Pancreas (tissue), 10 donors: ENCODE measurements around the gene AASS. TPM values are rescaled to one million over a fixed set of nuclear protein-coding genes. Genes with fewer than 3 reads are reported as not detected.

Experiments used
- ATAC-seq, 4 donors: fragments of 200-7000 bp; cut with Tn5 transposase; one replicate each; pipeline versions ENCODE4 v1.8.0 to v1.9.1; 2020; ENCODE audit warnings: mild to moderate bottlenecking in 4 of 4, moderate library complexity in 4 of 4
- DNase-seq, 6 donors: peaks; one replicate each; pipeline ENCODE4 v3.0.0-alpha.2; 2020
- FAIRE-seq: peaks from 2 replicates; lab custom pipeline; 2012; peaks lifted over from hg19 to GRCh38; lab: Jason Lieb, UNC
- H3K27ac ChIP-seq, 4 donors: fragments of 200-600 bp; sonication (generic); 1 replicate in 3 of 4; 2 replicates in 1 of 4; pipeline versions ENCODE4 v1.5.0 to v1.8.0; 2020
- H3K27me3 ChIP-seq, 4 donors: fragments of 200-600 bp; one replicate each; pipeline ENCODE4 v1.8.0; 2021
- H3K36me3 ChIP-seq, 3 donors: fragments of 200-600 bp; sonication (generic) in 1 of 3; one replicate each; pipeline versions ENCODE4 v1.5.0 to v1.8.0; 2020 to 2021
- H3K4me1 ChIP-seq, 3 donors: fragments of 200-600 bp; one replicate each; pipeline ENCODE4 v1.8.0; 2021
- H3K4me3 ChIP-seq, 4 donors: fragments of 200-600 bp; sonication (generic) in 2 of 4; one replicate each; pipeline versions ENCODE4 v1.5.0 to v1.8.0; 2020 to 2021
- H3K9me3 ChIP-seq, 4 donors: fragments of 200-600 bp; one replicate each; pipeline ENCODE4 v1.8.0; 2021
- WGBS, 2 donors: extraction: QIAGEN DNeasy Blood & Tissue Kit; methylation state at CpG; one replicate each; pipeline ENCODE4 v1.1.7; 2013; 5-methylcytosine and 5-hydroxymethylcytosine counted together
- intact Hi-C, 3 donors: fragments of 100-400 bp; cut with DNase I; formaldehyde crosslinking; loops; one replicate each; pipeline versions ENCODE4 v1.11.1 to v1.14.2; 2022
- polyA plus RNA-seq, 2 donors: library from polyadenylated mRNA; stranded (reverse); fragments of 200-250 nt; gene quantifications; one replicate each; pipeline ENCODE4 v1.2.3, GENCODE V29; 2013
- total RNA-seq, 6 donors: library from RNA; stranded (reverse); fragmentation: NEBNext Ultra II Directional in 4 of 6; extraction: Animal tissue kit (Norgen Biotek cat#: 25700) in 4 of 6; gene quantifications; one replicate each; pipeline versions ENCODE4 v1.2.1 to v1.2.4, GENCODE V29; 2021 to 2023
- TF ChIP-seq, protein P1 (sequence below), 4 donors: fragments of 200-600 bp; sonication (generic) in 3 of 4; IDR thresholded peaks; one replicate each; pipeline versions ENCODE4 v1.5.0 to v1.8.0; 2021; ENCODE audit warnings: antibody characterized with exemption in 4 of 4
- donor health status: healthy with polysubstance abuse.
- donor health status: DM: no; HTN: no; CAD: no; lungs with moderate emphysema.
- donor health status: DM: no; HTN: no; CAD: no.
- donor health status: control.
- donor health status: control.
- donor health status: Bipolar disorder and iron deficiency.
- donor health status: DM: yes; HTN: yes; CAD: no.
- donor health status: DM: no; HTN: no; CAD: no.
- donor health status: DM: no; HTN: no; CAD: no.
- donor health status: DM: yes; HTN: yes; CAD: no.

Gene AASS
- total and polyA plus RNA-seq, 8 donors: 5.9 to 16.9 (median 11.2) TPM

DNA sequence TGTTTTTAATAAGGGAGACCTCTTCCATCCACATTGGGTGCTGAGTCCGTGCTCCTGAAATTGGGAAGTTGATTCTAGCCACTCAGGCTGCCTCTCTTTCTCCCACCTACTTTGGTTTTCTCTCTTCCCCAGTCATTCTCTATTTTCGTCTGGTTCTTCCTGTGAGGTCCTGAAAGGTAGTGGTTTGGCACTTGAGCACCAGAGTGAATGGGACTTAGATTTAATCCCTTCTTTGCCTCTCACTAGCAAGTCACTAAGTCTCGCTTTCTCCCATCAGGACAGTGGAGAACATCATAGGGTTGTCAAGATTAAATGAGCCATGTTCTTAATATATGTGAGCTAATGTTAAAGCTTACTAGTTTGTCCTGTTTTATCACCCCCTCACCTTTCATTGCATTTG, 4.0 kb upstream of the AASS start:
- TF ChIP-seq, protein P1, sequence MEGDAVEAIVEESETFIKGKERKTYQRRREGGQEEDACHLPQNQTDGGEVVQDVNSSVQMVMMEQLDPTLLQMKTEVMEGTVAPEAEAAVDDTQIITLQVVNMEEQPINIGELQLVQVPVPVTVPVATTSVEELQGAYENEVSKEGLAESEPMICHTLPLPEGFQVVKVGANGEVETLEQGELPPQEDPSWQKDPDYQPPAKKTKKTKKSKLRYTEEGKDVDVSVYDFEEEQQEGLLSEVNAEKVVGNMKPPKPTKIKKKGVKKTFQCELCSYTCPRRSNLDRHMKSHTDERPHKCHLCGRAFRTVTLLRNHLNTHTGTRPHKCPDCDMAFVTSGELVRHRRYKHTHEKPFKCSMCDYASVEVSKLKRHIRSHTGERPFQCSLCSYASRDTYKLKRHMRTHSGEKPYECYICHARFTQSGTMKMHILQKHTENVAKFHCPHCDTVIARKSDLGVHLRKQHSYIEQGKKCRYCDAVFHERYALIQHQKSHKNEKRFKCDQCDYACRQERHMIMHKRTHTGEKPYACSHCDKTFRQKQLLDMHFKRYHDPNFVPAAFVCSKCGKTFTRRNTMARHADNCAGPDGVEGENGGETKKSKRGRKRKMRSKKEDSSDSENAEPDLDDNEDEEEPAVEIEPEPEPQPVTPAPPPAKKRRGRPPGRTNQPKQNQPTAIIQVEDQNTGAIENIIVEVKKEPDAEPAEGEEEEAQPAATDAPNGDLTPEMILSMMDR (IDR thresholded peaks at IDR 0.05): no peak
- Histone ChIP-seq H3K4me3 (no peak overlapping the region), H3K27ac (no peak overlapping the region), H3K27me3 (no peaks in the 10 kb centered on the region), H3K4me1 (peaks cover 0 to 8% (median 0%) of the 10 kb centered on the region in 3 donors), H3K36me3 (no peaks in the 10 kb centered on the region), H3K9me3 (no peaks in the 10 kb centered on the region)
- no peak for ATAC-seq
- intact Hi-C loops: no loop called here
- FAIRE-seq: no peak
- 74 to 80% methylated on average over 3 of the region's 3 CpGs for WGBS, 2 donors
- no peak for DNase-seq

DNA sequence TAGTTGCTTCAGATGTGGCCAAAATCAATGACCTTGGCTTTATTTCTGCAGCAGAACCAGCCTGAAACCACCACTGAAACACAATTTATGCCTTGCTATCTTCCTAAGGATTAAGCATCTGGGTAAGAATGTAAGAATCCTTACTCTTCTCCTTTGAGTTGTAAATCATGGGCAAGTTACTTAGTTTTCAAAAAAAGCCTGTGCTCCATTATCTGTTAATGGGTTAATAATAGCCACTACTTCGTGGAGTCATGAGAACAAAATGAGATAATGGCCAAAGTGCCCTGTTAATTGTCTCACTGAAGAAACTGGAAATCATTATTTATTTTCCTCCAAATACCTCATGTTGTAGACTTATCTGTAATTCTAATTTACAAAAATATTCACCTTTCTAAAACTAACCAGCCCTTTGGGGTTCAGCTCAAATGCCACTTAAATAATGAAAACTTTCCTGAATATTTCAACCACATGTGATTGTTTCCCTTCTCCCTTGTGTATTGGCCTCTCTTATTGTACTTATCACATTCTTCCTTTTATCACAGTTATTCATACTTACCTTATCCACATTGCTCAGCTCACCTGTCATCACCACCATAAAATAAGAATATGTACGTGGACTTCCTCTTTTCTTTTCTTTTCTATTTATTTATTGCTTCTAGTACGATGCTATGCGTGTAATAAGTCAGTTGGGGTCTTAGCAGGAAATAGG, 2.0 kb upstream of the AASS start:
- no peak for ATAC-seq
- 69 to 72% methylated on average over 4 of the region's 4 CpGs for WGBS, 2 donors
- intact Hi-C loops: no loop called here

DNA sequence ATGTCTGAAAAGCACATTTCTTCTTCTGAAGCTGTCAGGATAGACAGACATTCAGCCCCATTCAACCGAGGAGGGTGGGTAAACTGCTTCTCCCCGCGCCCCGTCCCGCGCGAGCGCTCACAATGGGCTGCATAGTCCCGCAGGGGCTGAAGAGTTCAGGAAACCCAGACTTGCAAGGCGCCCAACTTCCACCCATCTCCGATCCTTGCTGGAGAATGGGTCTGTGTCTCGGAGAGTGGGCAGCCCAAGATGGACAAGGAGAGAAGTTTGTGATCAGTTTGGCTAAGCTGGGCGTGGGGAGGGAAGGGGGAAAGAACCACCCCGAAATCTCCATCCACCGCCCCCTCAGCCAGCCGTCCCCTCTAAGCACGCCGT, 686 bp downstream of the AASS start:
- TF ChIP-seq, protein P1 (IDR thresholded peaks at IDR 0.05): no peak
- WGBS, 2 donors: 0 to 1% methylated on average over 18 of the region's 18 CpGs
- intact Hi-C loops: no loop called here
- H3K27ac ChIP-seq: peak overlapping the region; percentile 95 to 99 (median 98)
- FAIRE-seq (no peak), DNase-seq (peak in 5 of 6 donors; percentile 4 to 62 (median 37)), ATAC-seq (peak; percentile 27 to 54 (median 42))
- no peaks in the 10 kb centered on the region for H3K9me3 ChIP-seq
- no peaks in the 10 kb centered on the region for H3K36me3 ChIP-seq
- peaks cover 0 to 8% (median 0%) of the 10 kb centered on the region in 3 donors for H3K4me1 ChIP-seq
- peak overlapping the region; percentile 83 to 98 (median 90) for H3K4me3 ChIP-seq
- no peaks in the 10 kb centered on the region for H3K27me3 ChIP-seq

More for the DNA sequence above, 2.0 kb upstream of the AASS start:
- Histone ChIP-seq H3K9me3 (no peaks in the 10 kb centered on the region), H3K4me1 (peaks cover 0 to 8% (median 0%) of the 10 kb centered on the region in 3 donors), H3K4me3 (no peak overlapping the region), H3K27me3 (no peaks in the 10 kb centered on the region), H3K27ac (no peak overlapping the region), H3K36me3 (no peaks in the 10 kb centered on the region)
- DNase-seq (no peak), FAIRE-seq (no peak)
- TF ChIP-seq, protein P1 (IDR thresholded peaks at IDR 0.05): no peak

DNA sequence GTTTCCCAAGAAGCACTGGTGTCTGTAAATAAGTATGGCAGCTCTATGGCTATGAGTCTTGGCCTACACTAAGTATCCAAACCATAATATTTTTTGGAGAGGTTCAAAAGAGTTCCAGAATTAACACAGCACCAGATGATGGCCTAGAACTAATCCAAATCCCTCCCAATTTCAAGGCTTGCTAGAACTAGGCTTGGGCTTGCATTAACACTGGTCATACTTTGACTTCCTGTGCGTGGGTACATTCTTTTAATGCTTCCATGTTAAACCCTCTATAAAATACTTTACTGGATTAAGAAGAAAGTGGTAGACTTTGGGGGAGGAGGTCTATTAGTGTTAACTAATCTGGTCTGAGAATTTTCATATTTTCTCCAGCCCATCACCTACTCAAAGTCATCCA, 3.1 kb downstream of the AASS start:
- WGBS, 2 donors: 86 to 92% methylated on average over 1 of the region's 1 CpG
- intact Hi-C loops: no loop called here

More for the DNA sequence above, 3.1 kb downstream of the AASS start:
- no peak for DNase-seq
- TF ChIP-seq, protein P1 (IDR thresholded peaks at IDR 0.05): no peak
- no peaks in the 10 kb centered on the region for H3K9me3 ChIP-seq
- H3K4me3 ChIP-seq: no peak overlapping the region
- ATAC-seq: no peak
- peaks cover 0 to 8% (median 0%) of the 10 kb centered on the region in 3 donors for H3K4me1 ChIP-seq
- FAIRE-seq: no peak
- H3K27me3 ChIP-seq: no peaks in the 10 kb centered on the region
- no peaks in the 10 kb centered on the region for H3K36me3 ChIP-seq
- H3K27ac ChIP-seq: no peak overlapping the region
